WTC11 (cell line): ENCODE measurements around the gene LDLRAD2. TPM values are rescaled to one million over a fixed set of nuclear protein-coding genes. Genes with fewer than 3 reads are reported as not detected.

Experiments
- ATAC-seq: fragments of 200-7000 bp; cut with Tn5 transposase; 2 replicates; pipeline ENCODE4 v1.10.0; 2021; ENCODE audit warnings: mild to moderate bottlenecking, moderate library complexity
- CTCF ChIA-PET: fragments of 300-600 bp; sonication (Branson Sonifier 250); formaldehyde crosslinking; loops from one replicate; lab custom pipeline; 2021; ENCODE audit warnings: antibody characterized with exemption; lab: Charles Lee
- POLR2A ChIA-PET: fragments of 350-600 bp; sonication (Branson Sonifier 250); formaldehyde crosslinking; loops from one replicate; lab custom pipeline; 2021; ENCODE audit warnings: antibody characterized with exemption; lab: Charles Lee
- DNase-seq: peaks from one replicate; pipeline ENCODE4 v3.0.0; 2021; ENCODE audit warnings: low spot score
- H3K27ac Mint-ChIP-seq: 2 replicates; pipeline ENCODE4 v1.8.0; 2021; ENCODE audit warnings: mixed read lengths
- H3K27me3 Mint-ChIP-seq: 2 replicates; pipeline ENCODE4 v1.8.0; 2021; ENCODE audit warnings: low read depth, mild to moderate bottlenecking, moderate library complexity, mixed read lengths
- H3K36me3 Mint-ChIP-seq: 2 replicates; pipeline ENCODE4 v1.8.0; 2021; ENCODE audit warnings: mixed read lengths
- H3K4me1 Mint-ChIP-seq: 2 replicates; pipeline ENCODE4 v1.8.0; 2022; ENCODE audit warnings: mixed read lengths
- H3K4me3 Mint-ChIP-seq: 2 replicates; pipeline ENCODE4 v1.8.0; 2021; ENCODE audit warnings: mild to moderate bottlenecking, moderate library complexity, mixed read lengths
- H3K9me3 Mint-ChIP-seq: 2 replicates; pipeline ENCODE4 v1.8.0; 2021; ENCODE audit warnings: mixed read lengths
- CREB1 ChIP-seq: sonication (generic); formaldehyde crosslinking; IDR thresholded peaks from 2 replicates; pipeline ENCODE4 v1.8.0; 2023; ENCODE audit warnings: mild to moderate bottlenecking, missing genetic modification reagents
- CREM ChIP-seq: sonication (generic); formaldehyde crosslinking; IDR thresholded peaks from 2 replicates; pipeline ENCODE4 v1.8.1; 2022; ENCODE audit warnings: mild to moderate bottlenecking, missing genetic modification reagents, moderate library complexity
- EMX1 ChIP-seq: fragments of 250-450 bp; sonication (Bioruptor Pico); IDR thresholded peaks from 2 replicates; pipeline ENCODE4 v1.8.0; 2021; ENCODE audit warnings: mild to moderate bottlenecking
- FOXP1 ChIP-seq: sonication (generic); formaldehyde crosslinking; IDR thresholded peaks from 2 replicates; pipeline ENCODE4 v1.8.0; 2022; ENCODE audit warnings: missing genetic modification reagents, mild to moderate bottlenecking, moderate library complexity, borderline replicate concordance
- GTF2I ChIP-seq: fragments of 250-450 bp; sonication (Bioruptor Pico); conservative IDR thresholded peaks from 2 replicates; pipeline ENCODE4 v1.4.0; 2021; ENCODE audit warnings: mild to moderate bottlenecking
- KAT7 ChIP-seq: sonication (generic); formaldehyde crosslinking; IDR thresholded peaks from 2 replicates; pipeline ENCODE4 v1.8.1; 2023; ENCODE audit warnings: missing genetic modification reagents, mild to moderate bottlenecking, borderline replicate concordance
- MLX ChIP-seq: sonication (generic); formaldehyde crosslinking; IDR thresholded peaks from 2 replicates; pipeline ENCODE4 v1.8.1; 2023; ENCODE audit warnings: mild to moderate bottlenecking, missing genetic modification reagents, moderate library complexity
- NFATC4 ChIP-seq: fragments of 250-450 bp; sonication (Bioruptor Pico); IDR thresholded peaks from 2 replicates; pipeline ENCODE4 v1.9.0; 2021; ENCODE audit warnings: mild to moderate bottlenecking
- NFYB ChIP-seq: sonication (generic); formaldehyde crosslinking; conservative IDR thresholded peaks from 2 replicates; pipeline ENCODE4 v1.8.0; 2022; ENCODE audit warnings: low read depth, missing genetic modification reagents
- NR3C1 ChIP-seq: sonication (generic); formaldehyde crosslinking; conservative IDR thresholded peaks from 2 replicates; pipeline ENCODE4 v1.8.1; 2023; ENCODE audit warnings: low read depth, mild to moderate bottlenecking, missing genetic modification reagents
- TCF7 ChIP-seq: sonication (generic); formaldehyde crosslinking; IDR thresholded peaks from 2 replicates; pipeline ENCODE4 v1.8.0; 2022; ENCODE audit warnings: mild to moderate bottlenecking, low read depth, missing genetic modification reagents, moderate library complexity
- total RNA-seq: library from RNA; stranded (reverse); gene quantifications from 3 replicates; pipeline ENCODE4 v1.2.3, GENCODE V29; 2021
- TF ChIP-seq, protein P1 (sequence below): sonication (generic); formaldehyde crosslinking; IDR thresholded peaks from 2 replicates; pipeline ENCODE4 v1.8.1; 2022; ENCODE audit warnings: low read depth, mild to moderate bottlenecking, moderate library complexity, missing genetic modification reagents, borderline replicate concordance
- TF ChIP-seq, protein P2 (sequence below): fragments of 250-450 bp; sonication (Bioruptor Pico); IDR thresholded peaks from 2 replicates; pipeline ENCODE4 v1.9.0; 2021; ENCODE audit warnings: mild to moderate bottlenecking, borderline replicate concordance
- TF ChIP-seq, protein P3 (sequence below): sonication (generic); formaldehyde crosslinking; IDR thresholded peaks from 2 replicates; pipeline ENCODE4 v1.8.1; 2022; ENCODE audit warnings: mild to moderate bottlenecking, moderate library complexity, missing genetic modification reagents
- TF ChIP-seq, protein P4 (sequence below): fragments of 250-450 bp; sonication (Bioruptor Pico); IDR thresholded peaks from 2 replicates; pipeline ENCODE4 v1.8.0; 2021; ENCODE audit warnings: mild to moderate bottlenecking
- TF ChIP-seq, protein P5 (sequence below): fragments of 250-450 bp; sonication (Bioruptor Pico); IDR thresholded peaks from 2 replicates; pipeline ENCODE4 v1.9.0; 2021; ENCODE audit warnings: mild to moderate bottlenecking

The LDLRAD2 gene
- total RNA-seq, 1 experiment from 2014 or later, result 0.63 TPM

DNA sequence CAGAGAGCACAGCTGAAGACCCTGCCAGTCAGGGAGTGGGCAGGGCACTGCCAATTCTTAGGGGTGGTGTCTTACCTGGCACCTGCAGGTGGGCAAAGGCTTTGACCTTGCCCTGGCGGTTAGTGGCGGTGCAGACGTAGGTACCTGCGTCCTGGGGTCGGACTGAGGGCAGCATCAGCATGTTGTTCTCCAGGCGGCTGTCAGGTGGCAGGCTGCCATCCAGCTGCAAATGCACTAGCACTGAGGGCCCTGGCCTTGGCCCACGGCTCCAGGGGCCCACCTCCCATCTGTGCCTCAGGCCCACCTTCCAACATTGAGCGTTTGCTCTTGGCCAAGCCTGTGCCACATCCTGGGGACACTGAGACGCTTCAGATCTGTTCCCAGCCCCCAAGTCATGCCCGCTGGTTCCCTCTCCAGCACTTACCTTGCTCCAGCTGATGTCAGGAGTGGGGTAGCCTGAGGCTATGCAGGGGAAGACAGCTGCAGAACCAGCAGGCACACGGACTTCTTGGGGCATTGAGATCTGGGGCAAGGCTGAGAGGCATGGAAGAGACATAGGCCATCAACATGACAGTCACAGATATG, 21.4 kb downstream of the LDLRAD2 start:
- Mint-ChIP-seq H3K9me3 (peaks cover 19% of the 10 kb centered on the region), H3K36me3 (peaks cover 54% of the 10 kb centered on the region), H3K27ac (no peak overlapping the region; the same call in 1 of the 2 replicates), H3K27me3 (no peaks in the 10 kb centered on the region), H3K4me3 (no peak overlapping the region), H3K4me1 (no peaks in the 10 kb centered on the region)
- DNase-seq (no peak), ATAC-seq (no peak)
- ChIA-PET POLR2A (no interaction called here), CTCF (interaction anchor here (0.6 kb wide), 1 partner anchor 294 kb away, joined by 4 read pairs; no protein-coding TSS in a partner anchor)
- TF ChIP-seq, protein P1, sequence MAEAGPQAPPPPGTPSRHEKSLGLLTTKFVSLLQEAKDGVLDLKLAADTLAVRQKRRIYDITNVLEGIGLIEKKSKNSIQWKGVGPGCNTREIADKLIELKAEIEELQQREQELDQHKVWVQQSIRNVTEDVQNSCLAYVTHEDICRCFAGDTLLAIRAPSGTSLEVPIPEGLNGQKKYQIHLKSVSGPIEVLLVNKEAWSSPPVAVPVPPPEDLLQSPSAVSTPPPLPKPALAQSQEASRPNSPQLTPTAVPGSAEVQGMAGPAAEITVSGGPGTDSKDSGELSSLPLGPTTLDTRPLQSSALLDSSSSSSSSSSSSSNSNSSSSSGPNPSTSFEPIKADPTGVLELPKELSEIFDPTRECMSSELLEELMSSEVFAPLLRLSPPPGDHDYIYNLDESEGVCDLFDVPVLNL, result no peak
- TF ChIP-seq FOXP1 (CRISPR knock-in tag) (no peak), NFATC4 (no peak), NFYB (no peak), CREM (CRISPR knock-in tag) (no peak), TCF7 (CRISPR knock-in tag) (no peak), KAT7 (CRISPR knock-in tag) (no peak), CREB1 (CRISPR knock-in tag) (no peak)
- TF ChIP-seq, protein P2, sequence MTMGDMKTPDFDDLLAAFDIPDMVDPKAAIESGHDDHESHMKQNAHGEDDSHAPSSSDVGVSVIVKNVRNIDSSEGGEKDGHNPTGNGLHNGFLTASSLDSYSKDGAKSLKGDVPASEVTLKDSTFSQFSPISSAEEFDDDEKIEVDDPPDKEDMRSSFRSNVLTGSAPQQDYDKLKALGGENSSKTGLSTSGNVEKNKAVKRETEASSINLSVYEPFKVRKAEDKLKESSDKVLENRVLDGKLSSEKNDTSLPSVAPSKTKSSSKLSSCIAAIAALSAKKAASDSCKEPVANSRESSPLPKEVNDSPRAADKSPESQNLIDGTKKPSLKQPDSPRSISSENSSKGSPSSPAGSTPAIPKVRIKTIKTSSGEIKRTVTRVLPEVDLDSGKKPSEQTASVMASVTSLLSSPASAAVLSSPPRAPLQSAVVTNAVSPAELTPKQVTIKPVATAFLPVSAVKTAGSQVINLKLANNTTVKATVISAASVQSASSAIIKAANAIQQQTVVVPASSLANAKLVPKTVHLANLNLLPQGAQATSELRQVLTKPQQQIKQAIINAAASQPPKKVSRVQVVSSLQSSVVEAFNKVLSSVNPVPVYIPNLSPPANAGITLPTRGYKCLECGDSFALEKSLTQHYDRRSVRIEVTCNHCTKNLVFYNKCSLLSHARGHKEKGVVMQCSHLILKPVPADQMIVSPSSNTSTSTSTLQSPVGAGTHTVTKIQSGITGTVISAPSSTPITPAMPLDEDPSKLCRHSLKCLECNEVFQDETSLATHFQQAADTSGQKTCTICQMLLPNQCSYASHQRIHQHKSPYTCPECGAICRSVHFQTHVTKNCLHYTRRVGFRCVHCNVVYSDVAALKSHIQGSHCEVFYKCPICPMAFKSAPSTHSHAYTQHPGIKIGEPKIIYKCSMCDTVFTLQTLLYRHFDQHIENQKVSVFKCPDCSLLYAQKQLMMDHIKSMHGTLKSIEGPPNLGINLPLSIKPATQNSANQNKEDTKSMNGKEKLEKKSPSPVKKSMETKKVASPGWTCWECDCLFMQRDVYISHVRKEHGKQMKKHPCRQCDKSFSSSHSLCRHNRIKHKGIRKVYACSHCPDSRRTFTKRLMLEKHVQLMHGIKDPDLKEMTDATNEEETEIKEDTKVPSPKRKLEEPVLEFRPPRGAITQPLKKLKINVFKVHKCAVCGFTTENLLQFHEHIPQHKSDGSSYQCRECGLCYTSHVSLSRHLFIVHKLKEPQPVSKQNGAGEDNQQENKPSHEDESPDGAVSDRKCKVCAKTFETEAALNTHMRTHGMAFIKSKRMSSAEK (CRISPR knock-in tag), result no peak
- TF ChIP-seq, protein P3, sequence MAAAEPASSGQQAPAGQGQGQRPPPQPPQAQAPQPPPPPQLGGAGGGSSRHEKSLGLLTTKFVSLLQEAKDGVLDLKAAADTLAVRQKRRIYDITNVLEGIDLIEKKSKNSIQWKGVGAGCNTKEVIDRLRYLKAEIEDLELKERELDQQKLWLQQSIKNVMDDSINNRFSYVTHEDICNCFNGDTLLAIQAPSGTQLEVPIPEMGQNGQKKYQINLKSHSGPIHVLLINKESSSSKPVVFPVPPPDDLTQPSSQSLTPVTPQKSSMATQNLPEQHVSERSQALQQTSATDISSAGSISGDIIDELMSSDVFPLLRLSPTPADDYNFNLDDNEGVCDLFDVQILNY, result no peak

GRCh38 chr1:21834094-21834493, 22.0 kb downstream of the LDLRAD2 start:
- H3K27ac Mint-ChIP-seq, result no peak overlapping the region; the same call in none of the 2 replicates
- H3K36me3 Mint-ChIP-seq, result peaks cover 57% of the 10 kb centered on the region

More at GRCh38 chr1:21834094-21834493, 22.0 kb downstream of the LDLRAD2 start:
- H3K27me3 Mint-ChIP-seq, result no peaks in the 10 kb centered on the region
- no peak overlapping the region for H3K4me3 Mint-ChIP-seq
- ChIA-PET POLR2A (no interaction called here), CTCF (no interaction called here)
- TF ChIP-seq NR3C1 (CRISPR knock-in tag), result no peak
- no peak for TF ChIP-seq MLX
- no peak for TF ChIP-seq EMX1
- TF ChIP-seq, protein P4, sequence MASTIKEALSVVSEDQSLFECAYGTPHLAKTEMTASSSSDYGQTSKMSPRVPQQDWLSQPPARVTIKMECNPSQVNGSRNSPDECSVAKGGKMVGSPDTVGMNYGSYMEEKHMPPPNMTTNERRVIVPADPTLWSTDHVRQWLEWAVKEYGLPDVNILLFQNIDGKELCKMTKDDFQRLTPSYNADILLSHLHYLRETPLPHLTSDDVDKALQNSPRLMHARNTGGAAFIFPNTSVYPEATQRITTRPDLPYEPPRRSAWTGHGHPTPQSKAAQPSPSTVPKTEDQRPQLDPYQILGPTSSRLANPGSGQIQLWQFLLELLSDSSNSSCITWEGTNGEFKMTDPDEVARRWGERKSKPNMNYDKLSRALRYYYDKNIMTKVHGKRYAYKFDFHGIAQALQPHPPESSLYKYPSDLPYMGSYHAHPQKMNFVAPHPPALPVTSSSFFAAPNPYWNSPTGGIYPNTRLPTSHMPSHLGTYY, result no peak
- TF ChIP-seq GTF2I (CRISPR knock-in tag), result no peak
- no peak for TF ChIP-seq NFYB
- TF ChIP-seq, protein P5, sequence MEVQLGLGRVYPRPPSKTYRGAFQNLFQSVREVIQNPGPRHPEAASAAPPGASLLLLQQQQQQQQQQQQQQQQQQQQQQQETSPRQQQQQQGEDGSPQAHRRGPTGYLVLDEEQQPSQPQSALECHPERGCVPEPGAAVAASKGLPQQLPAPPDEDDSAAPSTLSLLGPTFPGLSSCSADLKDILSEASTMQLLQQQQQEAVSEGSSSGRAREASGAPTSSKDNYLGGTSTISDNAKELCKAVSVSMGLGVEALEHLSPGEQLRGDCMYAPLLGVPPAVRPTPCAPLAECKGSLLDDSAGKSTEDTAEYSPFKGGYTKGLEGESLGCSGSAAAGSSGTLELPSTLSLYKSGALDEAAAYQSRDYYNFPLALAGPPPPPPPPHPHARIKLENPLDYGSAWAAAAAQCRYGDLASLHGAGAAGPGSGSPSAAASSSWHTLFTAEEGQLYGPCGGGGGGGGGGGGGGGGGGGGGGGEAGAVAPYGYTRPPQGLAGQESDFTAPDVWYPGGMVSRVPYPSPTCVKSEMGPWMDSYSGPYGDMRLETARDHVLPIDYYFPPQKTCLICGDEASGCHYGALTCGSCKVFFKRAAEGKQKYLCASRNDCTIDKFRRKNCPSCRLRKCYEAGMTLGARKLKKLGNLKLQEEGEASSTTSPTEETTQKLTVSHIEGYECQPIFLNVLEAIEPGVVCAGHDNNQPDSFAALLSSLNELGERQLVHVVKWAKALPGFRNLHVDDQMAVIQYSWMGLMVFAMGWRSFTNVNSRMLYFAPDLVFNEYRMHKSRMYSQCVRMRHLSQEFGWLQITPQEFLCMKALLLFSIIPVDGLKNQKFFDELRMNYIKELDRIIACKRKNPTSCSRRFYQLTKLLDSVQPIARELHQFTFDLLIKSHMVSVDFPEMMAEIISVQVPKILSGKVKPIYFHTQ (CRISPR knock-in tag), result no peak
- no peaks in the 10 kb centered on the region for H3K4me1 Mint-ChIP-seq
- H3K9me3 Mint-ChIP-seq, result peaks cover 19% of the 10 kb centered on the region
- ATAC-seq (no peak), DNase-seq (no peak)
